Right lobe of liver (tissue), 4 donors: ENCODE results near the gene RAB10.

Source experiments
- POLR2A ChIP-seq: fragments of 450-650 bp; IDR thresholded peaks from one replicate; pipeline ENCODE4 v1.6.1; 2017; ENCODE audit warnings: antibody characterized with exemption, mild to moderate bottlenecking
- TF ChIP-seq, protein P1 (sequence below), 4 donors: fragments of 200-600 bp in 3 of 4; fragments of 450-650 bp in 1 of 4; IDR thresholded peaks; one replicate each; pipeline versions ENCODE4 v1.5.1 to v1.8.0; 2016 to 2022; ENCODE audit warnings: antibody characterized with exemption in 4 of 4, mild to moderate bottlenecking in 2 of 4
- donor health status: DM: no; HTN: no; CAD: no.
- donor health status: DM: no; HTN: no; CAD: no.
- donor health status: DM: no; HTN: yes; CAD: no.

DNA sequence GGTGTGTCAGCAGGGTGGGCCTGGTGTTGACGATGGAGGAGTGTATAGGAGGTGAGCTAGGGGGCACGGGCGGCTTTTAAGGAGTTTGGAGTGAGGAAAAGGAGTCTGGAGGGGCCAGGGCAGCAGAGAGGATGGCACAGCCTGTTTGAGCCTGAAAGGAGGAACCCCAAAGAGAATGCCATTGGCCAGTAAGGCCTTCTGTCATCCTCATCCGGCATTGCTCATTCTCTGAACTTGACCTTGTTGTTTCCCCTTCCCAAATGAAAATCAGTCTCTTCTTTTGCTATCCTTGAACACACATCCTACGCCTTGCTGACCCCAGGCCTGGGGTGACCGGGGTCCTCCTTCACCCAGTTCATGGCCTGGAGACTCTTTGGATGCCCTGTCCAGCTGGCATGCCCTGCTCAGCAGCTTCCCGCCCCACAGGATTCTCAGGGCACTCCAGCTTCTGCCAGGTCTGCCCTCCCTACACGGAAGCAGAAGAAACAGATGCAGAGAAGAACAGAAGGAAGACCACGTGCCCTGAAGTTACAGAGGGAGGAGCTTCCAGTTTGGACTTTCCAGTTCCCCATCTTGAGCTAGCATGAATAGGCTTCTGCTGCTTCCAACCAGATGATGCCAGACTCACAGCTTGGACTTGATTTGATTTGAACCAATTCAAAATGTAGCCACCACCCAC lies 31.1 kb upstream of the RAB10 start:
- TF ChIP-seq, protein P1, sequence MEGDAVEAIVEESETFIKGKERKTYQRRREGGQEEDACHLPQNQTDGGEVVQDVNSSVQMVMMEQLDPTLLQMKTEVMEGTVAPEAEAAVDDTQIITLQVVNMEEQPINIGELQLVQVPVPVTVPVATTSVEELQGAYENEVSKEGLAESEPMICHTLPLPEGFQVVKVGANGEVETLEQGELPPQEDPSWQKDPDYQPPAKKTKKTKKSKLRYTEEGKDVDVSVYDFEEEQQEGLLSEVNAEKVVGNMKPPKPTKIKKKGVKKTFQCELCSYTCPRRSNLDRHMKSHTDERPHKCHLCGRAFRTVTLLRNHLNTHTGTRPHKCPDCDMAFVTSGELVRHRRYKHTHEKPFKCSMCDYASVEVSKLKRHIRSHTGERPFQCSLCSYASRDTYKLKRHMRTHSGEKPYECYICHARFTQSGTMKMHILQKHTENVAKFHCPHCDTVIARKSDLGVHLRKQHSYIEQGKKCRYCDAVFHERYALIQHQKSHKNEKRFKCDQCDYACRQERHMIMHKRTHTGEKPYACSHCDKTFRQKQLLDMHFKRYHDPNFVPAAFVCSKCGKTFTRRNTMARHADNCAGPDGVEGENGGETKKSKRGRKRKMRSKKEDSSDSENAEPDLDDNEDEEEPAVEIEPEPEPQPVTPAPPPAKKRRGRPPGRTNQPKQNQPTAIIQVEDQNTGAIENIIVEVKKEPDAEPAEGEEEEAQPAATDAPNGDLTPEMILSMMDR (IDR thresholded peaks at IDR 0.05), result no peak
- TF ChIP-seq POLR2A, result no peak
